Ovary (tissue), 9 donors: ENCODE results near the gene RNGTT. TPM values are rescaled to one million over a fixed set of nuclear protein-coding genes. Genes with fewer than 3 reads are reported as not detected.

Experiments
- DNase-seq, 5 donors: peaks; one replicate each; pipeline ENCODE4 v3.0.0-alpha.2; 2019 to 2020
- H3K27ac ChIP-seq, 2 donors: fragments of 200-600 bp; one replicate each; pipeline versions ENCODE4 v1.5.1 to v1.8.0; 2019 to 2022
- H3K27me3 ChIP-seq: fragments of 200-600 bp; one replicate; pipeline ENCODE4 v1.8.0; 2022
- H3K36me3 ChIP-seq: fragments of 200-600 bp; sonication (generic); one replicate; pipeline ENCODE4 v1.5.1; 2019
- H3K4me1 ChIP-seq: one replicate; pipeline ENCODE4 v1.8.1; 2013; ENCODE audit warnings: mild to moderate bottlenecking, moderate library complexity; ENCODE audit not compliant: insufficient read depth
- H3K4me3 ChIP-seq: fragments of 200-600 bp; sonication (generic); one replicate; pipeline ENCODE4 v1.5.1; 2017
- H3K9me3 ChIP-seq, 2 donors: fragments of 200-600 bp in 1 of 2; sonication (generic) in 1 of 2; one replicate each; pipeline versions ENCODE4 v1.5.1 to v1.8.1; 2013 to 2019; ENCODE audit warnings: mild to moderate bottlenecking in 1 of 2, moderate library complexity in 1 of 2
- CTCF ChIP-seq, 3 donors: fragments of 450-650 bp in 2 of 3; fragments of 200-600 bp in 1 of 3; IDR thresholded peaks; one replicate each; pipeline versions ENCODE4 v1.5.1 to v1.8.0; 2016 to 2022; ENCODE audit warnings: antibody characterized with exemption in 3 of 3, mild to moderate bottlenecking in 1 of 3
- EP300 ChIP-seq: sonication (generic); formaldehyde crosslinking; IDR thresholded peaks from one replicate; pipeline ENCODE4 v1.6.1; 2017; ENCODE audit warnings: antibody characterized with exemption
- POLR2A ChIP-seq: fragments of 450-650 bp; IDR thresholded peaks from one replicate; pipeline ENCODE4 v1.6.1; 2017; ENCODE audit warnings: antibody characterized with exemption, mild to moderate bottlenecking, moderate library complexity
- WGBS, 3 donors: extraction: QIAGEN DNeasy Blood & Tissue Kit in 1 of 3; methylation state at CpG; one replicate each; pipeline versions ENCODE4 v1.1.5 to v1.1.7; 2013 to 2017; 5-methylcytosine and 5-hydroxymethylcytosine counted together
- intact Hi-C, 4 donors: fragments of 100-400 bp; cut with DNase I; formaldehyde crosslinking; loops; one replicate each; pipeline versions ENCODE4 v1.11.0 to v1.15.1; 2022 to 2023
- polyA plus RNA-seq, 2 donors: library from polyadenylated mRNA; stranded (reverse); fragments of 200-250 nt in 1 of 2; fragments of 350-450 nt in 1 of 2; fragmentation: Illumina TruSeq in 1 of 2; extraction: RNeasy Lipid Tissue Mini Kit (QIAGEN cat#74804) in 1 of 2; gene quantifications; one replicate each; pipeline ENCODE4 v1.2.3, GENCODE V29; 2013 to 2014
- total RNA-seq, 7 donors: library from RNA; depleted of rRNA in 2 of 7; stranded (reverse); fragments of >200 nt in 2 of 7; fragmentation: NEBNext Ultra II Directional in 3 of 7; extraction: Animal tissue kit (Norgen Biotek cat#: 25700) in 3 of 7; gene quantifications; one replicate each; pipeline versions ENCODE4 v1.1.0 to v1.2.4, GENCODE V29; 2016 to 2023
- donor health status: DM: no; HTN: no; CAD: no; lungs with moderate emphysema.
- donor health status: DM: no; HTN: no; CAD: no.
- donor health status: Bipolar disorder and iron deficiency.
- donor health status: DM: yes; HTN: yes; CAD: no.
- donor health status: DM: no; HTN: no; CAD: no.
- donor health status: DM: yes; HTN: yes; CAD: no.

Gene RNGTT
- total and polyA plus RNA-seq, 9 donors = 3.9 to 17.9 (median 10.5) TPM

- TF ChIP-seq EP300 (no peak), CTCF (IDR thresholded peaks at IDR 0.05) (no peak), POLR2A (no peak)
- Histone ChIP-seq H3K27ac (no peak overlapping the region), H3K36me3 (no peaks in the 10 kb centered on the region), H3K4me3 (no peak overlapping the region), H3K9me3 (no peaks in the 10 kb centered on the region), H3K27me3 (no peaks in the 10 kb centered on the region), H3K4me1 (no peaks in the 10 kb centered on the region)
- DNase-seq = no peak
- 82 to 93% (median 92%) methylated on average over 5 of the region's 5 CpGs for WGBS, 3 donors
- intact Hi-C loops = no loop called here
Observed at GRCh38 chr6:88574651-88575050, 388.8 kb downstream of the RNGTT start.

GRCh38 chr6:88574031-88574430 is 389.4 kb downstream of the RNGTT start:
- WGBS, 3 donors = 85 to 97% (median 91%) methylated on average over 9 of the region's 9 CpGs
- Histone ChIP-seq H3K9me3 (no peaks in the 10 kb centered on the region), H3K27ac (no peak overlapping the region), H3K4me3 (no peak overlapping the region), H3K36me3 (no peaks in the 10 kb centered on the region), H3K27me3 (no peaks in the 10 kb centered on the region), H3K4me1 (no peaks in the 10 kb centered on the region)
- intact Hi-C loops = no loop called here
- no peak for DNase-seq
- no peak for TF ChIP-seq CTCF (IDR thresholded peaks at IDR 0.05)
- no peak for TF ChIP-seq POLR2A
- TF ChIP-seq EP300 = no peak

GRCh38 chr6:88573561-88573960 is 389.9 kb downstream of the RNGTT start:
- no peaks in the 10 kb centered on the region for H3K36me3 ChIP-seq
- no peak for DNase-seq

GRCh38 chr6:88572449-88573139 is 390.8 kb downstream of the RNGTT start:
- intact Hi-C loops = no loop called here
- WGBS, 3 donors = 54 to 59% (median 58%) methylated on average over 3 of the region's 3 CpGs
- Histone ChIP-seq H3K27me3 (no peaks in the 10 kb centered on the region), H3K27ac (no peak overlapping the region), H3K4me1 (no peaks in the 10 kb centered on the region), H3K9me3 (no peaks in the 10 kb centered on the region), H3K36me3 (no peaks in the 10 kb centered on the region), H3K4me3 (no peak overlapping the region)
- no peak for DNase-seq
- no peak for TF ChIP-seq POLR2A
- TF ChIP-seq CTCF (IDR thresholded peaks at IDR 0.05) = no peak
- TF ChIP-seq EP300 = no peak

More at GRCh38 chr6:88573561-88573960, 389.9 kb downstream of the RNGTT start:
- H3K27ac ChIP-seq = no peak overlapping the region
- 67 to 72% (median 67%) methylated on average over 3 of the region's 3 CpGs for WGBS, 3 donors
- intact Hi-C loops = no loop called here
- H3K4me3 ChIP-seq = no peak overlapping the region
- no peaks in the 10 kb centered on the region for H3K4me1 ChIP-seq
- H3K9me3 ChIP-seq = no peaks in the 10 kb centered on the region
- no peaks in the 10 kb centered on the region for H3K27me3 ChIP-seq
- TF ChIP-seq EP300 = no peak
- TF ChIP-seq POLR2A = no peak
- TF ChIP-seq CTCF (IDR thresholded peaks at IDR 0.05) = no peak
